ENCODE measurements around the gene SPSB3.

Gene SPSB3

DNA sequence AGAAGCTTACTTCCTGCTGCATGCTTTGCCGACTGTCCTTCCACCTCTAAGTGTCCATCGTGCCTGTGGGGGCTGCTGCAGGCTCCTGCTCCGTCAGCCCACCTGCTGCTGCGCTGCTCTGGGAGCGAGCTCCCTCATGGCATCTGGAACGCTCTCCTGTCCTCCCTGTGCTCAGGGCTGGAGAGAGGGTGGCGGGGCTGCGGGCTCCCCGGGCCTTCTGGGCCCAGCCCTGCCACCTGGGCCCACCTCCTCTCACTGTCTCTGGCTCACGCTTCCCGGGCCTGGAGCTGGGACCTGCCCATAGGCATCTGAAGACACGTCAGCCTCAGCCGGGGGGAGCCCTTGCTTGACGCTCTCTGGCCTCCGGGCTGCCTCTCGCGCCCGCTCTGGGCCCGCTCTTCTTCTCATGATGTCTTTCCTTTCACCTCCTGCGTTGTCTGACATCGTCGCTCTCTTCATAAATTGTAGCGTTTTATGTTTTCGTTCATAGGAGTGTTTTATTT is 38.0 kb downstream of the SPSB3 start:
- TF ChIP-seq, protein P1, sequence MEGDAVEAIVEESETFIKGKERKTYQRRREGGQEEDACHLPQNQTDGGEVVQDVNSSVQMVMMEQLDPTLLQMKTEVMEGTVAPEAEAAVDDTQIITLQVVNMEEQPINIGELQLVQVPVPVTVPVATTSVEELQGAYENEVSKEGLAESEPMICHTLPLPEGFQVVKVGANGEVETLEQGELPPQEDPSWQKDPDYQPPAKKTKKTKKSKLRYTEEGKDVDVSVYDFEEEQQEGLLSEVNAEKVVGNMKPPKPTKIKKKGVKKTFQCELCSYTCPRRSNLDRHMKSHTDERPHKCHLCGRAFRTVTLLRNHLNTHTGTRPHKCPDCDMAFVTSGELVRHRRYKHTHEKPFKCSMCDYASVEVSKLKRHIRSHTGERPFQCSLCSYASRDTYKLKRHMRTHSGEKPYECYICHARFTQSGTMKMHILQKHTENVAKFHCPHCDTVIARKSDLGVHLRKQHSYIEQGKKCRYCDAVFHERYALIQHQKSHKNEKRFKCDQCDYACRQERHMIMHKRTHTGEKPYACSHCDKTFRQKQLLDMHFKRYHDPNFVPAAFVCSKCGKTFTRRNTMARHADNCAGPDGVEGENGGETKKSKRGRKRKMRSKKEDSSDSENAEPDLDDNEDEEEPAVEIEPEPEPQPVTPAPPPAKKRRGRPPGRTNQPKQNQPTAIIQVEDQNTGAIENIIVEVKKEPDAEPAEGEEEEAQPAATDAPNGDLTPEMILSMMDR (conservative IDR thresholded peaks at IDR 0.05; ENCODE audit: low read length): no peak
- H3K4me3 ChIP-seq (ENCODE audit: low read length): no peak overlapping the region
- no peak for DNase-seq (ENCODE audit: low read depth)

DNA sequence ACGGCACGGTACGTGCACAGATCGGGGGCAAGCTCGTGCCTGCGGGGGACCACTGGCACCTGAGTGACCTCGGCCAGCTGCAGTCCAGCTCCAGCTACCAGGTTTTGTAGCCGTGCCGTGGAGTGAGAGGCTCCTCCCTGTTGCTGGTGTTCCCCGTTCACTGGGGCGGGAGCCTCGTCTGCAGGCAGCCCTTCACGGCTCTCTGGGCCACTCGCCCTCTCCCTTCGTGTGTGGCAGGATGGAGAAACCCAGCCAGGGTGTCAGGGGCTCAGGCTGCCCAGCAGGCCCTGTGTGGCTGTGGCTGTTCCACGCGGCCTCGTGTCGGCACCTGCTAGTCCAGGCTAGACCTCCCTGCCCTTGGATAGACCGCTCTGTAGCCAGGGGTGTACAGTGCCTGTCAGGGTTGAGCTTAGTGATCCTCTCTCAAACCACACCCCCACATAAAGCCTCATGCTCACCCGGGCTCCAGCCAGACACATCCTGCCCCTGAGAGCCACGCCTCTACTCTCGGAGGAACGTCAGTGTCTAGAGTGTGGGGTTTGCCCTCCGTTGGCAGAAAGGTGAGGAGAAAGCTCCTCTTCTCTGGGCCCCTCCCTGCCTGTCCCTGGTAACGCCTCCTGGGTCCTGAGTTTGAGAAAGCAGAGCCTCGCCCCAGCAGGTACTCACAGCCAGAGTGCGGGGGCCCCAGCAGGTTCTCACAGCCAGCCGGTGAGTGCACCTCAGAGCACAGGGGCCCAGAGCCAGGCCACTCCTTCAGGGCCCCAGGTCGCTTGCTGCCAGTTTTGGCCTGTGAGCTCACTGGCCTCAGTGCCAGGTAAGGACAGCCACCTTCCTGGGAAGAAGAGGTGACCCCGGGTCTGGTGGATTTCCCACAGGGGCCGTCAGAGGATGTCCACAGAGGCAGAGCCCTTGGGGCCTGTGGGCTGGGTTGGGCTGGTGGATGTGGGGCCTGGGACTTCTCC is 38.7 kb downstream of the SPSB3 start:
- TF ChIP-seq, protein P1 (conservative IDR thresholded peaks at IDR 0.05; ENCODE audit: low read length): no peak
- H3K4me3 ChIP-seq (ENCODE audit: low read length): no peak overlapping the region
- DNase-seq (ENCODE audit: low read depth): no peak

DNA sequence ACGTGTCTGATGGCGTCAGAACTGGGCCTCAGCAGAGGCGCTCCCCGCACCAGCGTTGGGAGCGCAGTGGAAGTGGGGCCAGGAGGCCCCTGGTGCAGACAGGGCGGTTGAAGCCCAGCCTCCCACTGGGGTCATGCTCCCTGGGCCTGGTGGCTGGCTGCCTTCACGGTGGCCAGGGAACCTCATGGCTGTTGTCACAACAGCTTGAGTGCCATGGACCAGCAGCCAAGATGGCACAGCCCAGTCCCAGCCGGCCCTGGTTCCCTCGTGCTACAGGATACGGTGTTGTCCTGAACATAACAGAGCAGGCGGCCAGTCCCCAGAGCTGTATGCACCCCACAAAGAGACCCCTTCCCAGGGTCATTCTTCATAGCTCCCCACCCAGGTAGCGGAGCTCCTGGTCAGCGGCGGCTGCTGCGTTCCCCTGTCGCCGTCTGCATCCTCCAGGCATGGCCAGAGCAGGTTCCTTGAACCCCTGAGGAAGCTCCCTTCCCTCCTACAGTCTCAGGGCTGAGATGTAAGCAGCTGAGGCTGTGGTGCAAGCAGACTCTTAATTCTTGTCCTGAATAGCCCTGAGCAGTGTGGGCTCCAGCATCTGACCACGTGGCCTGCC is 40.7 kb downstream of the SPSB3 start:
- H3K4me3 ChIP-seq (ENCODE audit: low read length): no peak overlapping the region
- TF ChIP-seq, protein P1 (conservative IDR thresholded peaks at IDR 0.05; ENCODE audit: low read length): no peak
- no peak for DNase-seq (ENCODE audit: low read depth)

DNA sequence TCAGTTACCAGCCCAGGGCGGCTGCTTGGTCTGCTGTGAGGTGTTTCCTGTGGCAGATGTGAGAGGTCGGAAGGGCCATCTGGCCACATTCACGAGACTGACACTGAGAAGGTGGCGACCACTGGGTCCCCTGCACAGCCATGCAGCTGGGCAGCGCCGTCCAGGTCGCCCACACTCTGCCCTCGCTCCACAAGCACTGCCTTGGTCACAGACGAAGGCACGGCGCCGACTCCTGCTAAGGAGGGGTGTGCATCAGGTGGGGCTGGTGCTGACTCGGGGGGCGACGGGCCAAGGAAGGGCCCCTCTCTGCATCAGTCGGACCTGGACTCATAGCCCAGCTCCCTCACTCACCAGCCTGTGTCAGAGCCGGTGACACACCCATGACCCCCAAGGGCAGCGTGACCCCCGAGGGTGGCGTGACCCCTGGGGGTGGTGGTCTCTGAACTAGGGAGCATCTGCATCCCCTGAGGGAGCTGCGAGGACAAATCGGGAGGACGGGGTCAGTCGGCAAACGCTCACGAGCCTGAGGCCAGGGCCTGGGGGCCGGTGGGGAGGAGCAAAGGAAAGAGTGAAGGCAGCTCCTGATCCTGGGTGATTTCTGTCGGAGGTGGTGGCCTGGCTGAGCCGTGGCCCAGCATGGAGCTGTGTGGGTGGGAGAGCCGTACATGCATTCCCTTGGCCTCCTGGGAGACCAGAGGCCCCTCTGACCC is 41.4 kb downstream of the SPSB3 start:
- TF ChIP-seq, protein P1 (conservative IDR thresholded peaks at IDR 0.05; ENCODE audit: low read length): no peak
- DNase-seq (ENCODE audit: low read depth): no peak
- no peak overlapping the region for H3K4me3 ChIP-seq (ENCODE audit: low read length)

GRCh38 chr16:1740234-1740633 is 42.1 kb downstream of the SPSB3 start:
- no peak for DNase-seq (ENCODE audit: low read depth)
- TF ChIP-seq, protein P1 (conservative IDR thresholded peaks at IDR 0.05; ENCODE audit: low read length): no peak

DNA sequence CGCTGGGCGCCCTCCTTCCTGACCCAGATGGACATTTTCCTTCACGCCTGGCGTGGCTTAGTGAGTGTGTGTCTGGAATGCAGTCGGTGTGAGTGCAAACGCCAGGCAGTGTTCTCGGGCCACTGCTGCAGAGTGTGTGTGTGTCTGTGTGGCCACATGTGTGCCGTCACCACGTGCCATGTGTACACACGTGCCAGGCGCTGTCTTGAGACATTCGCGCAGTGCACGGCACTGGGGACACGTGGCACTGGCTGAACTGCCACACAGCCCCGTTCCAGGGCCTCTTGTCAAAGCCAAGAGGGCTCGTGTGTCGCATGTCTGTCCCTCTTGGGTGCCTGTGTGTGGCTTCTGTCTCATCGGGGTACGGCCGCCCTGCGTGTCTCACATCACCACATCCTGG is 47.6 kb downstream of the SPSB3 start:
- no peak overlapping the region for H3K4me3 ChIP-seq (ENCODE audit: low read length)
- DNase-seq (ENCODE audit: low read depth): no peak
- TF ChIP-seq, protein P1 (conservative IDR thresholded peaks at IDR 0.05; ENCODE audit: low read length): no peak

More at GRCh38 chr16:1740234-1740633, 42.1 kb downstream of the SPSB3 start:
- H3K4me3 ChIP-seq (ENCODE audit: low read length): no peak overlapping the region

Measured in AG10803 (cell line).